Stimulated activated CD4-positive, alpha-beta T cell treated with anti-CD3 and anti-CD28 coated beads, Interleukin-15, amount 100 ng/mL, for 24 hours (primary cell): ENCODE data around the gene THEM4.

ENCODE experiments used
- DNase-seq: peaks from one replicate; pipeline ENCODE4 v3.0.0-alpha.2; 2020

The THEM4 gene

DNA sequence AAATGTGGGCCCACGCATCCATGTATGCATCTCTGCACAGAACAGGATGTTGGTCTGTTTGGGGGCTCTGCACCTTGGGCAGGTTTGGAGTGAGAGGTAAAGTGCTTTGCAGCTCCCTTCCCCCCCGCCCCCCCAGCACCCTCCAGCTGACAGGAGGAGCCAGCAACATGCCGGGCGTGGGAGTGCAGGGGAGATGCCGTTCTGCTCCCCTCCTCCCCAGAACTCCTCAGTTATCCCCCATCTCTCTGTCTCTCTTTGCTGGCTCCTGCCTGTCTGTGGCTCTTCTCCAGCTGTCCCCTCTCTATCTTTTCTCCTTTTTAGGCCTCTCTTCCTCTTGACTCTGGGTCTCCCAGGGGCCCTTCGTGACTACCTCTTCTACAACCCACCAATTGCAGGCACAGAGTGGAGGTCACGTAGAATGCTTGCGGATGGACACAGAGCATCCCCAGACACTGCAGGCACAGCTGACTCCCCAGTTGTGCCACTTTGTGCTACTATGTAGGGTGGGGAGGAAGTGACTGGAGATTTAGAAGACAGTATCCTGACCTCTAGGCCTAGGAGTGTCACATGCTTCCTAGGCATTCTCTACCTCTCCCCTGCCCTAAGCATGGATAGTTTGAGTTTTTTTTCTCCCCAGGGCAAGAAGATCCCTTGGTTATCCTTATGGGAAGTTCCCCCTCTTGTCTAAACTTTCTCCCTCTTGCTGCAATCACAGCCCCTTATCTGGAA, 76.0 kb downstream of the THEM4 start:
- no peak for DNase-seq

GRCh38 chr1:151832318-151832980, 76.9 kb downstream of the THEM4 start:
- no peak for DNase-seq

DNA sequence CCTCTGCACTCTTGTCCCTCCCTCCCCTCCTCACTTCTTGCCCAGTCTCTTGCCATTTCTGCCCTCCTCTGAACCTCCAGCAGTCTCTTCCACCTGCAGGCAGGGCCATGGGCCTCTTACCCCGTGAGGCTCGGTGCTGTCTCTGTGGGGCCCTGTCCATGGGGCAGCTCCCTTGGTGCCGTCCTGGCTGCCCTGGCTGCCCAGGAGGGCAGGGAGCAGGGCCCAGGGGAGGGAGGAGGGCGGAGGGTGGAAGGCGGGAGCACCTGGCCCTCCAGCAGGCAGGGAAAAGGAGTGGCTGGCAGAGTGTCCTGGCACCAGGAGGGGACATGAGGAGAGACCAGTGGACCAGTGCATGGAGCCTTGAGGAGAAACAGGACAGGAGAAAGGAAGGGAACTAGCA, 77.7 kb downstream of the THEM4 start, which contains the start of gene RORC:
Gene RORC, minus strand, starts transcription at position 198 of the 400 bp plus-strand sequence. Its CDS starts 38 bp downstream, at position 160.
- DNase-seq, result no peak

- DNase-seq, result no peak
These were observed 78.1 kb downstream of the THEM4 start for GRCh38 chr1:151831256-151831591.

DNA sequence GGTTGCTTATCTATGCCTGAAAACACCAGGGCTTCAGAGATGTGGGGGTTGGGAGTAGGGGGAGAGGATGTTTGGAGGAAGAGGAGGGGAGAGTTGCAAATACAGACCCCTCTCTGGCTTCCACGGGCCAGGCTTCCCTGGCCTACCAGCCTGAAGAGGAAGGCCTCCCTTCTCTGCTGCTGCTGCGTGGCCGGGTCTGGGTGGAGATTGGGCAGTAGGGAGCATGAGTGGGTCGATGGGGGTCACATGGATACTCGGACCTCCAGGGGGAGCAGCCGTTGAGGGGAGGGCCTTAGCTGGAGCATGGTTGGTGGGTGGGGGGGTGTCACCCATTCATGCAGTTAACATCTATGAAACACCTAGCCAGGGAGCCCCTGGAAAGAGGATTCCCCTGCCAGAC, 79.3 kb downstream of the THEM4 start:
- no peak for DNase-seq

- no peak for DNase-seq
These were observed 79.8 kb downstream of the THEM4 start for GRCh38 chr1:151829352-151830046.

GRCh38 chr1:151828921-151829320, 80.4 kb downstream of the THEM4 start:
- no peak for DNase-seq

DNA sequence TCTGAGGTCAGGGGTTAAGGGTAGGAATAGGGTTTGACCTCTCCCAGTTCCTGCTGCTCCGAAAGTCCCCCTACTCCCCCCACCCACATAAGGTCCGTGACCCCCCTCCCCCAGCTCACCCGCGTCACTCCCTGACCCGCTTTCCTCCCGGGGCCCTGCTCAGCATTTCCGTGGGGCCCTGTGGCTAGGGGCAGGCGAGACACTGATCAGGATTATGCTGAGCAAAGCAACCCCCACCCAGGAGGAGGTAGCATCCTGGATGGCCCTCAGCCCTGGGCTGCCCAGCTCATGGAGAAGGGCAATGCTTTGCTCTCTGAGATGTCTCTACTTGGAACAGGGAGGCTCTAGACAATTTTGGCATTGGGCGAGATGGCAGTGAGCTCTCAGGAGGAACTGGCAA, 81.5 kb downstream of the THEM4 start:
- DNase-seq, result peak; percentile 31

DNA sequence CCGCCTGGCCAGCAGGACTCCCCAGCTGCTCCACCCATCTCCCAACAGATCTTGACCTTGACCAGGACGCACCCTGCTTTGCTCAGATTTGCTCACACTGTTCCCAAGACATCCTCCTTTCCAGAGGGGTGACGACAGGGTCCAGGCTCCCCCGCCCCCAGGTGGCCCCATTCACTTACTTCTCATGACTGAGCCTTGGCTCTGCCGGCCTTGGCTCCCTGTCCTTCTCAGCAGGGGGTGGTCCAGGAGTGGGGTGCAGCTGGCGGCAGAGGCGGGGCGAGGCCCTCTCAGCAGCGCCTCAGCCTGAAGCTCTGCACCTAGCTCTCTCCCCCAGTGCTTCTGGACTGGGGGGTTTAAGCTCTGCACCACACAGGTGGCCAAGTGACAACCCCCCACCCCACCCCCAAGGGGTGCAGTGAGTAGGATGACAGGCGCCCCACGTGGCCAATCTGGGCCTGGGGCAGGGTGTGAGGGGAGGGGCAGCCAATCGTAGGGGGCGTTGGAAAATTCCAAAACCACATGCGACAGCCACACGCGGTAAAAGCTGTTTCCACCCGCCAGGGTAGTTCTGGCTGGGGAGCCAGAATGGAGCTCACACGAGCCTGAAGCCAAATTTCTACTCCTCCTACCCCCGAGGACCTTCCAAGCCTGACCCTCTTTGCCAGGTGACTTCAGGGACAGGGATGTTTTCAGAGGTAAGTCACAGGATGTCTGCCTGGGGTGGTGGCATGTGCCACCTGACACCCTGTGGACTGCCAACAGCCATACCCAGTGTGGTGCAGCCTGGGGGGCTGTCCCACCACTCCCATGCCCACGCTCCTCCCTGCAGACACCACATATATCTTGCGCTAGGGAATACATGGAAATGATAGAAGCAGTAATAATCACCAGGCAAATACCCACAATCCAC, 83.3 kb downstream of the THEM4 start:
- DNase-seq, result peak; percentile 64

- no peak for DNase-seq
These were observed 84.1 kb downstream of the THEM4 start for GRCh38 chr1:151825204-151825603.
